Lower lobe of right lung (tissue), 2 donors: Measurements from ENCODE around the gene SGPL1. TPM values are rescaled to one million over a fixed set of nuclear protein-coding genes. Genes with fewer than 3 reads are reported as not detected.

Source experiments
- ATAC-seq, 2 donors: fragments of 200-7000 bp; cut with Tn5 transposase; one replicate each; pipeline ENCODE4 v1.9.1; 2020 to 2022; ENCODE audit warnings: mild to moderate bottlenecking in 2 of 2, moderate library complexity in 2 of 2
- DNase-seq: peaks from one replicate; pipeline ENCODE4 v3.0.0-alpha.2; 2020
- H3K27ac ChIP-seq: fragments of 200-600 bp; one replicate; pipeline ENCODE4 v1.8.0; 2022
- H3K27me3 ChIP-seq: fragments of 200-600 bp; one replicate; pipeline ENCODE4 v1.8.0; 2022; ENCODE audit warnings: low read depth
- H3K36me3 ChIP-seq: fragments of 200-600 bp; one replicate; pipeline ENCODE4 v1.8.0; 2022; ENCODE audit warnings: mild to moderate bottlenecking
- H3K4me1 ChIP-seq: fragments of 200-600 bp; one replicate; pipeline ENCODE4 v1.8.0; 2022
- H3K4me3 ChIP-seq: fragments of 200-600 bp; one replicate; pipeline ENCODE4 v1.8.0; 2022; ENCODE audit warnings: mild to moderate bottlenecking
- H3K9me3 ChIP-seq: fragments of 200-600 bp; one replicate; pipeline ENCODE4 v1.8.0; 2022
- intact Hi-C: fragments of 100-400 bp; cut with DNase I; formaldehyde crosslinking; loops from one replicate; pipeline ENCODE4 v1.11.0; 2022
- total RNA-seq: library from RNA; stranded (reverse); fragmentation: NEBNext Ultra II Directional; extraction: Animal tissue kit (Norgen Biotek cat#: 25700); gene quantifications from one replicate; pipeline ENCODE4 v1.2.1, GENCODE V29; 2021
- TF ChIP-seq, protein P1 (sequence below): fragments of 200-600 bp; IDR thresholded peaks from one replicate; pipeline ENCODE4 v1.8.0; 2022; ENCODE audit warnings: antibody characterized with exemption, mild to moderate bottlenecking
- donor health status: DM: no; HTN: yes; CAD: no; lungs with severe emphysema.

SGPL1 gene
- total RNA-seq, 1 donor from 2014 or later, result 41.2 TPM

DNA sequence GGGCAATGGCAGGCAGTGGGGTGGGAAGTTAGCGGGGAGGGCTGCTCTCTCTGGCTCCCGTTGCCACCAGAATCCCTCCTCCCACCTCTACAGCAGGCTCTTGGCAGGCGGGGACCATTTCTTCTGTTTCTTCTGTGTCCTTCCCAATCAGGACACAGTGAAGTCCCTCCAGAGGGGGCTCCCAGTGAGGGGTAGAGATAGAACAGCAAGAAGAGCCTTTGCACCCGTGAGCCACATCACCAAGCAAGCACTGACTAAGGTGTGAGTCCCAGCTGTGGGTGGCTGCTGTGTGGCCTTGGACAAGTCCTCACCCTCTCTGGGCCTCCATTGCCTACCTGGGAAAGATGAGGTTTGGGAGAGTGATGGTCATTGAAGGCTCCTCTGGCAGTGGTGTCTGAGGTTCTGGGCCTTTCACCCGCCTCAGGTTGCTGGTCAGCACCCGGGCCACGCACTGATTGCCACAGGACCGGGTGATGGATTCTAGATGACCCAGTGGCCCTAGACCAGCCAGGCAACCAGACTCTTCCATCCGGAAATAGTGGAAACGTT is 98.6 kb downstream of the SGPL1 start:
- no peak for ATAC-seq
- Histone ChIP-seq H3K36me3 (no peaks in the 10 kb centered on the region), H3K4me1 (no peaks in the 10 kb centered on the region), H3K4me3 (no peak overlapping the region), H3K27me3 (peaks cover 7% of the 10 kb centered on the region), H3K9me3 (no peaks in the 10 kb centered on the region), H3K27ac (no peak overlapping the region)
- peak; percentile 10 for DNase-seq
- TF ChIP-seq, protein P1, sequence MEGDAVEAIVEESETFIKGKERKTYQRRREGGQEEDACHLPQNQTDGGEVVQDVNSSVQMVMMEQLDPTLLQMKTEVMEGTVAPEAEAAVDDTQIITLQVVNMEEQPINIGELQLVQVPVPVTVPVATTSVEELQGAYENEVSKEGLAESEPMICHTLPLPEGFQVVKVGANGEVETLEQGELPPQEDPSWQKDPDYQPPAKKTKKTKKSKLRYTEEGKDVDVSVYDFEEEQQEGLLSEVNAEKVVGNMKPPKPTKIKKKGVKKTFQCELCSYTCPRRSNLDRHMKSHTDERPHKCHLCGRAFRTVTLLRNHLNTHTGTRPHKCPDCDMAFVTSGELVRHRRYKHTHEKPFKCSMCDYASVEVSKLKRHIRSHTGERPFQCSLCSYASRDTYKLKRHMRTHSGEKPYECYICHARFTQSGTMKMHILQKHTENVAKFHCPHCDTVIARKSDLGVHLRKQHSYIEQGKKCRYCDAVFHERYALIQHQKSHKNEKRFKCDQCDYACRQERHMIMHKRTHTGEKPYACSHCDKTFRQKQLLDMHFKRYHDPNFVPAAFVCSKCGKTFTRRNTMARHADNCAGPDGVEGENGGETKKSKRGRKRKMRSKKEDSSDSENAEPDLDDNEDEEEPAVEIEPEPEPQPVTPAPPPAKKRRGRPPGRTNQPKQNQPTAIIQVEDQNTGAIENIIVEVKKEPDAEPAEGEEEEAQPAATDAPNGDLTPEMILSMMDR, result no peak
- intact Hi-C loops, result no loop called here

DNA sequence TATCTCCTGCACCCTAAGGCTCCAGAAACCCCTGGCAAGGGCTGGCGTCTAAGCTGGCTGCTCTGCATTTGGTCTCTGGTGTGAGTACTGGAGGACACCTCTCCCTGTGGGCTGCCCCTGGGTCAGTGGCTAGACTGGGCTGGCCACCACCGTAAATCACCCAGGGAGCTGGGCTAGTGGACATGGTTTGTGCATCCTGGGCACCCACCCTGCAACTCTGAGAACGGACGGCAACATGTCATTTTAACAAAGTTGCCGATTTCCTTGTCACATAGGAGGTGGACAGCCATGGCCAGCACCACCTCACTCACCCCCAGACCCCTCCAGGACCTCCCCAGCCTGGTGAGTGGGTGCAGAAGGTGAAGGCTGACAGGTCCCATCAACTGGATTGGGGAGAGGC is 99.5 kb downstream of the SGPL1 start:
- no peak for ATAC-seq
- TF ChIP-seq, protein P1, result no peak

DNA sequence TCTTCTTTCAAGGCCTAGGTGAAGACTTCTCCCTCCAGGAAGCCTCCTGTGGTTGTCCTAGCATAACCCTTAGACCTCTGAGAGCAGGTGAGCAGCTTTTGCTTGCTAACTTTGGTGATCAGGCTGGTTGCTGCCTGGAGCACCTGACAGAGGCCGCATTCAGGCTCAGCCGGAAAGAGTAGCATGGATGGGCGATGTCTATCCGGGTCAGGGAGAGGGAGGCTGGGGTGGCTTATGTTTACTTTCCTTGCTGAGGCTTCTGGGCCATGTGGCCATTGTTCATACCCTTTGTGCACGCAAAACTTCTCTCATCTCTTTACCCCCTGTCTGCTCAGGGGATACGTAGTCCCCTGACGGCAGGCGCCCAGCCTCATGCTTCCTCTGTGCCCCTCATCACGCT is 100.1 kb downstream of the SGPL1 start:
- intact Hi-C loops, result no loop called here
- DNase-seq (peak; percentile 20), ATAC-seq (no peak)
- Histone ChIP-seq H3K27me3 (peaks cover 3% of the 10 kb centered on the region), H3K36me3 (no peaks in the 10 kb centered on the region), H3K4me3 (no peak overlapping the region), H3K27ac (no peak overlapping the region), H3K9me3 (no peaks in the 10 kb centered on the region), H3K4me1 (no peaks in the 10 kb centered on the region)
- TF ChIP-seq, protein P1, result no peak

More for the DNA sequence above, 99.5 kb downstream of the SGPL1 start:
- no peaks in the 10 kb centered on the region for H3K36me3 ChIP-seq
- H3K4me1 ChIP-seq, result no peaks in the 10 kb centered on the region
- H3K27ac ChIP-seq, result no peak overlapping the region
- H3K27me3 ChIP-seq, result peaks cover 7% of the 10 kb centered on the region
- no peaks in the 10 kb centered on the region for H3K9me3 ChIP-seq
- intact Hi-C loops, result no loop called here
- no peak overlapping the region for H3K4me3 ChIP-seq
- DNase-seq, result peak; percentile 35

DNA sequence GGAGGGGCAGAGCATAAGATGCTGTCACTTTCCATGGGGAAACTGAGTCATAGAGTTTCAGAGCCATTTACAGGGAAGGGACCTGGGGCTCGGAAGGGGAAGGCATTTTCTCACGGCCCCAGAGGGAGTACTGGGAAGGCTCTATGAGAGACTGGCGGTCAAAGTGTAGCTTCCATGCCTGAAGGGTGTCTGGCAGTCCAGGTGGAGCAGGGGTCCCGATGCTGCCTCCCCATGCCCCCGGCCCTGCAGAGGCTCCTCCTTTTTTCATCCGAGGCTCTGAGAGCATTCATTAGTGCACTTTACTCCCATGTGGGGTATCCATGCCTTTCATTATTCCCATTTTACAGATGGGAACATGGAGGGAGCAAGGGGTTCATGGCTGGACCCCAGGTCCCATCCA is 100.5 kb downstream of the SGPL1 start:
- ATAC-seq, result no peak
- Histone ChIP-seq H3K9me3 (no peaks in the 10 kb centered on the region), H3K36me3 (no peaks in the 10 kb centered on the region), H3K4me1 (no peaks in the 10 kb centered on the region), H3K27me3 (no peaks in the 10 kb centered on the region), H3K27ac (no peak overlapping the region), H3K4me3 (no peak overlapping the region)
- intact Hi-C loops, result no loop called here
- TF ChIP-seq, protein P1, result no peak
- peak; percentile 8 for DNase-seq

DNA sequence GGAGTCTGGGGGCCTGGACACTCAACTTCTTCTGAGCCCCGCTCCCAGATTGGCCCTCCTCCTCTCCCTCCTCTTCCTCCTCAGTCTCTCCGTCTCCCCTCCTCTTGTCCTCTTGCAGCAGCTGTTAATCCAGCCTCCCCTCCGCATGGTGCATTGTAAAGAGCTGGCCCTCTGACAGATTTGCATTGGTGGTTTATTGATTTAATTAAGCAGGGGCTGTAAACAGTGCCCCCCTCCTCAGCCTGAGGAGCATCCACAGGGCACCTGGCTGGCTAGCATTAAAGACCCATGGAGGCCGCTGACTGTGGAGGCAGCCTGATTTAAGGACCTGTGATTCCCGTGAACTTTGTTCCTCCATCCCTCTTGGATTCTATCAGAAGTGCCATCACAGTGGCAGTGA is 101.5 kb downstream of the SGPL1 start:
- Histone ChIP-seq H3K4me1 (no peaks in the 10 kb centered on the region), H3K36me3 (no peaks in the 10 kb centered on the region), H3K4me3 (no peak overlapping the region), H3K9me3 (no peaks in the 10 kb centered on the region), H3K27ac (no peak overlapping the region), H3K27me3 (no peaks in the 10 kb centered on the region)
- ATAC-seq (no peak), DNase-seq (no peak)
- TF ChIP-seq, protein P1, result no peak
- intact Hi-C loops, result no loop called here

DNA sequence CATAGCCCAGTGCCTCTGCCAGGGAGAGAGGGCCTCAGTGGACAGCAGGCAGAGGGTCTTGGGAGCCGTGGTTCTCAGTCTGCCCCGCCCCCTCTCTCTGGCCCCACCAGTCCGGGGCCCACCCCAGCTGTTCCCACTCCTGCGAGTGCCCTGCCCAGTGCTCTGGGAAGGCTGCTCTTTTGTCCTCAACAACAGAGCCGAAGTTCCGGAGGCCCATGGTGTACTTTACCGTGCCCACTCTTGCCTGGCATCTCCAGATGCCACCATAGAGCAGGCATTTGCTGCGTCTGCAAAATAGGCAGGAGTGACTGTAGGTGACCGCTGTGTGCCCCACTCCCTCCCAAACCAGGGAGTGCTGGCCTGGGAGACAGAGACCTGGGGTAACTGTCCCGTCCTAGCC is 101.9 kb downstream of the SGPL1 start:
- DNase-seq (no peak), ATAC-seq (no peak)
- TF ChIP-seq, protein P1, result no peak
- Histone ChIP-seq H3K4me1 (no peaks in the 10 kb centered on the region), H3K36me3 (no peaks in the 10 kb centered on the region), H3K9me3 (no peaks in the 10 kb centered on the region), H3K27me3 (no peaks in the 10 kb centered on the region), H3K4me3 (no peak overlapping the region), H3K27ac (no peak overlapping the region)
- intact Hi-C loops, result no loop called here
